Stimulated activated CD4-positive, alpha-beta T cell treated with anti-CD3 and anti-CD28 coated beads, Interleukin-4, amount 100 ng/mL, for 4 hours (primary cell): Measurements from ENCODE around the gene NCKAP1.
"Not testable (repeated sequence)": the region's sequence is repeated elsewhere in the genome, so short reads cannot be mapped to it uniquely, and the experiment has no call there.

ENCODE experiments used
- DNase-seq, 2 experiments: peaks; one replicate each; pipeline ENCODE4 v3.0.0-alpha.2; 2020

The NCKAP1 gene

GRCh38 chr2:182906454-182906853 is 131.8 kb downstream of the NCKAP1 start:
- DNase-seq = no peak

GRCh38 chr2:182904844-182905243 is 133.4 kb downstream of the NCKAP1 start:
- DNase-seq = no peak

GRCh38 chr2:182903566-182903965 is 134.7 kb downstream of the NCKAP1 start:
- DNase-seq = no peak

GRCh38 chr2:182901748-182902147 is 136.5 kb downstream of the NCKAP1 start:
- no peak for DNase-seq

- no peak for DNase-seq
Measured at GRCh38 chr2:182898718-182899117, 139.5 kb downstream of the NCKAP1 start.

- DNase-seq = no peak
Measured at GRCh38 chr2:182897137-182897536, 141.1 kb downstream of the NCKAP1 start.

GRCh38 chr2:182895798-182896197 is 142.5 kb downstream of the NCKAP1 start:
- no peak for DNase-seq

- DNase-seq = no peak
Measured at GRCh38 chr2:182895169-182895568, 143.1 kb downstream of the NCKAP1 start.

- DNase-seq = no peak
Measured at GRCh38 chr2:182894174-182894573, 144.1 kb downstream of the NCKAP1 start.

- no peak for DNase-seq
Measured at GRCh38 chr2:182893666-182894065, 144.6 kb downstream of the NCKAP1 start.

- DNase-seq = not testable (repeated sequence)
Measured at GRCh38 chr2:182893035-182893434, 145.2 kb downstream of the NCKAP1 start.

GRCh38 chr2:182891611-182892010 is 146.6 kb downstream of the NCKAP1 start:
- no peak for DNase-seq

- no peak for DNase-seq
Measured at GRCh38 chr2:182890773-182891378, 147.4 kb downstream of the NCKAP1 start.

- no peak for DNase-seq
Measured at GRCh38 chr2:182890305-182890704, 148.0 kb downstream of the NCKAP1 start.

- no peak for DNase-seq
Measured at GRCh38 chr2:182887753-182888415, 150.4 kb downstream of the NCKAP1 start.

GRCh38 chr2:182887093-182887492 is 151.2 kb downstream of the NCKAP1 start:
- no peak for DNase-seq

GRCh38 chr2:182885771-182886170 is 152.5 kb downstream of the NCKAP1 start:
- no peak for DNase-seq

GRCh38 chr2:182883451-182883850 is 154.8 kb downstream of the NCKAP1 start:
- DNase-seq = no peak

- DNase-seq = not testable (repeated sequence)
Measured at GRCh38 chr2:182880100-182880499, 158.2 kb downstream of the NCKAP1 start.

GRCh38 chr2:182876653-182877052 is 161.6 kb downstream of the NCKAP1 start:
- not testable (repeated sequence) for DNase-seq

- no peak for DNase-seq
Measured at GRCh38 chr2:182870227-182870626, 168.0 kb downstream of the NCKAP1 start.

- DNase-seq = no peak
Measured at GRCh38 chr2:182868054-182868796, 170.0 kb downstream of the NCKAP1 start.

GRCh38 chr2:182867426-182868053 is 170.7 kb downstream of the NCKAP1 start:
- DNase-seq = no peak
